K562 (cell line): ENCODE measurements around the gene MICAL2. TPM values are rescaled to one million over a fixed set of nuclear protein-coding genes. Genes with fewer than 3 reads are reported as not detected.
A peak's percentile ranks its signal among the peaks of the same experiment; 100 is the strongest.

Experiments used
- ATAC-seq: fragments of 200-7000 bp; cut with Tn5 transposase; 3 replicates; pipeline ENCODE4 v1.9.1; 2020; ENCODE audit warnings: moderate library complexity
- BruUV-seq: library from RNA; stranded (reverse); fragments of 400-500 nt; replicated peaks from 2 replicates; lab custom pipeline; 2021; lab: Mats Ljungman, UMichigan
- CTCF ChIA-PET: fragments of 300-600 bp; formaldehyde crosslinking; extraction: SDS; loops from one replicate; lab custom pipeline; 2021; ENCODE audit warnings: low intra/inter-chr PET ratio; lab: Yijun Ruan, JAX
- POLR2A ChIA-PET: fragments of 300-600, 350-650 bp; sonication (Branson Sonifier 250); formaldehyde crosslinking; extraction: SDS; loops from one replicate; lab custom pipeline; 2021; ENCODE audit warnings: antibody characterized with exemption, inconsistent platforms; lab: Yijun Ruan, JAX
- DNase-seq, 4 experiments: peaks; one replicate each; pipeline versions ENCODE4 v3.0.0 to v3.0.0-alpha.2; 2011 to 2018; ENCODE audit warnings: low spot score in 3 of 4, mixed read lengths in 3 of 4; ENCODE audit errors: extremely low read depth in 1 of 4
- FAIRE-seq: peaks from 2 replicates; lab custom pipeline; 2011; peaks lifted over from hg19 to GRCh38; lab: Jason Lieb, UNC
- H2AFZ ChIP-seq: 2 replicates; pipeline ENCODE4 v1.6.0; 2011; ENCODE audit warnings: low read depth, low read length, control low read depth, inconsistent platforms
- H3K27ac ChIP-seq: fragments of 200-600 bp; 3 replicates; pipeline ENCODE4 v1.8.0; 2011; ENCODE audit warnings: low read depth, mild to moderate bottlenecking, control low read depth, inconsistent platforms, low read length, moderate library complexity, mixed read lengths; ENCODE audit errors: extremely low read depth
- H3K27me3 ChIP-seq, 2 experiments: fragments of 300-600 bp in 1 of 2; 2 replicates in 1 of 2; 3 replicates in 1 of 2; pipeline versions ENCODE4 v1.6.0 to v1.8.0; 2011; ENCODE audit warnings: inconsistent platforms in 2 of 2, low read length in 2 of 2, mild to moderate bottlenecking in 1 of 2, mixed read lengths in 1 of 2, moderate library complexity in 1 of 2; ENCODE audit not compliant: control insufficient read depth in 2 of 2, insufficient read depth in 2 of 2
- H3K36me3 ChIP-seq: fragments of 300-600 bp; 3 replicates; pipeline ENCODE4 v1.8.0; 2011; ENCODE audit warnings: mild to moderate bottlenecking, low read length, inconsistent platforms; ENCODE audit not compliant: control insufficient read depth, insufficient read depth
- H3K4me1 ChIP-seq, 2 experiments: fragments of 200-600 bp in 1 of 2; replicated peaks in 1 of 2; 2 replicates in 1 of 2; 3 replicates in 1 of 2; pipeline versions ENCODE4 v1.5.1 to v1.8.0; 2011; ENCODE audit warnings: inconsistent platforms in 2 of 2, low read length in 2 of 2, mild to moderate bottlenecking in 1 of 2, mixed read lengths in 1 of 2, moderate library complexity in 1 of 2; ENCODE audit not compliant: control insufficient read depth in 2 of 2, insufficient read depth in 2 of 2
- H3K4me2 ChIP-seq: 2 replicates; pipeline ENCODE4 v1.6.1; 2011; ENCODE audit warnings: low read length, control low read depth, inconsistent platforms, mixed read lengths; ENCODE audit not compliant: insufficient read depth
- H3K4me3 ChIP-seq: fragments of 200-600 bp; sonication (generic), shearing (Covaris generic); 2 replicates; pipeline ENCODE4 v1.5.1; 2016; ENCODE audit warnings: control low read depth, inconsistent platforms
- H3K79me2 ChIP-seq: fragments of 200-600 bp; 3 replicates; pipeline ENCODE4 v1.8.0; 2011; ENCODE audit warnings: low read length, inconsistent platforms; ENCODE audit not compliant: control insufficient read depth, insufficient read depth
- H3K9ac ChIP-seq, 2 experiments: 2 replicates each; pipeline versions ENCODE4 v1.6.0 to v1.6.1; 2011; ENCODE audit warnings: low read depth in 2 of 2, low read length in 2 of 2, control low read depth in 1 of 2, inconsistent platforms in 1 of 2, mild to moderate bottlenecking in 1 of 2, mixed read lengths in 1 of 2; ENCODE audit not compliant: insufficient read depth in 1 of 2
- H3K9me1 ChIP-seq: one replicate; pipeline ENCODE4 v1.6.0; 2011; ENCODE audit warnings: inconsistent platforms, mild to moderate bottlenecking, low read length, moderate library complexity; ENCODE audit not compliant: control insufficient read depth, insufficient read depth
- H3K9me3 ChIP-seq: replicated peaks from 2 replicates; pipeline ENCODE4 v1.5.1; 2011; ENCODE audit warnings: low read depth, low read length, inconsistent platforms; ENCODE audit not compliant: control insufficient read depth, insufficient read depth
- H4K20me1 ChIP-seq: replicated peaks from 2 replicates; pipeline ENCODE4 v1.6.1; 2011; ENCODE audit warnings: low read length, inconsistent platforms, mixed read lengths; ENCODE audit not compliant: control insufficient read depth, insufficient read depth
- ARNT ChIP-seq, 2 experiments: fragments of 450-650 bp; IDR thresholded peaks; 2 replicates each; pipeline ENCODE4 v1.6.1; 2016; ENCODE audit warnings: mild to moderate bottlenecking in 1 of 2
- BRD9 ChIP-seq: fragments of 450-650 bp; IDR thresholded peaks from 2 replicates; pipeline ENCODE4 v1.6.1; 2018; ENCODE audit warnings: low read depth; ENCODE audit not compliant: partially characterized antibody
- CSDE1 ChIP-seq, 2 experiments: fragments of 450-650 bp; IDR thresholded peaks; 2 replicates each; pipeline ENCODE4 v1.6.1; 2016; ENCODE audit warnings: mild to moderate bottlenecking in 1 of 2
- GTF2E2 ChIP-seq: fragments of 200-800 bp; sonication (Bioruptor generic); IDR thresholded peaks from 2 replicates; pipeline ENCODE4 v1.6.1; 2016; ENCODE audit warnings: missing genetic modification characterization, missing compliant biosample characterization
- HSF4 ChIP-seq: fragments of 250-450 bp; sonication (Bioruptor Pico); IDR thresholded peaks from 2 replicates; pipeline ENCODE4 v2.1.2; 2022; ENCODE audit warnings: mild to moderate bottlenecking, moderate library complexity, borderline replicate concordance
- MAFG ChIP-seq: fragments of 450-650 bp; conservative IDR thresholded peaks from 2 replicates; pipeline ENCODE4 v1.6.1; 2016; ENCODE audit warnings: missing genetic modification characterization, missing compliant biosample characterization
- SMAD3 ChIP-seq: fragments of 450-650 bp; formaldehyde crosslinking; conservative IDR thresholded peaks from 2 replicates; pipeline ENCODE4 v1.4.0; 2020; ENCODE audit warnings: mild to moderate bottlenecking
- TAF7 ChIP-seq: fragments of 450-650 bp; IDR thresholded peaks from 2 replicates; pipeline ENCODE4 v1.6.1; 2016; ENCODE audit warnings: missing genetic modification characterization, missing compliant biosample characterization
- ZNF444 ChIP-seq: fragments of 250-450 bp; sonication (Bioruptor Pico); IDR thresholded peaks from 2 replicates; pipeline ENCODE4 v1.4.0; 2020; ENCODE audit warnings: mild to moderate bottlenecking, moderate library complexity
- ZNF445 ChIP-seq: fragments of 250-450 bp; sonication (Bioruptor Pico); IDR thresholded peaks from 2 replicates; pipeline ENCODE4 v1.4.0; 2020; ENCODE audit warnings: low read depth, mild to moderate bottlenecking, moderate library complexity
- WGBS: fragments of 100-300 bp; shearing (Covaris generic); methylation state at CpG from one replicate; pipeline ENCODE4 v1.1.6; 2016; ENCODE audit warnings: low coverage, mixed read lengths; ENCODE audit not compliant: insufficient coverage; ENCODE audit errors: missing lambda C conversion rate; 5-methylcytosine and 5-hydroxymethylcytosine counted together
- in situ Hi-C: fragments of 300-500 bp; cut with MboI; formaldehyde crosslinking; loops from 4 replicates; pipeline ENCODE4 v1.15.0; 2018; ENCODE audit warnings: inconsistent platforms, mixed read lengths
- intact Hi-C: fragments of 100-400 bp; cut with micrococcal nuclease; formaldehyde crosslinking; loops from 2 replicates; pipeline ENCODE4 v1.14.2; 2022
- polyA plus RNA-seq, 8 experiments: library from polyadenylated mRNA; depleted of rRNA in 4 of 8; stranded (reverse) in 5 of 8; unstranded in 3 of 8; fragments of >200 nt; fragmentation: Nextera tagmentation in 2 of 8; fragmentation: Illumina TruSeq in 1 of 8; extraction: Ambion mirVana in 2 of 8; extraction: Trizol in 1 of 8; gene quantifications; 2 replicates each; pipeline versions ENCODE4 v1.2.1 to v1.2.3, GENCODE V29; 2011 to 2014; ENCODE audit warnings: inconsistent platforms in 1 of 8, missing spikeins in 1 of 8
- total RNA-seq, 7 experiments: library from RNA; depleted of rRNA in 6 of 7; stranded (reverse); fragments of >200 nt in 6 of 7; fragmentation: Illumina TruSeq in 2 of 7; extraction: Trizol in 2 of 7; gene quantifications; 2 replicates each; pipeline versions ENCODE4 v1.2.1 to v1.2.3, GENCODE V29; 2011 to 2021; ENCODE audit warnings: low replicate concordance in 1 of 7
- TF ChIP-seq, protein P1 (sequence below): fragments of 250-450 bp; sonication (Bioruptor Pico); IDR thresholded peaks from 2 replicates; pipeline ENCODE4 v1.4.0; 2020; ENCODE audit warnings: mild to moderate bottlenecking, moderate library complexity
- TF ChIP-seq, protein P2 (sequence below), 2 experiments: fragments of 450-650 bp; formaldehyde crosslinking in 1 of 2; IDR thresholded peaks; 2 replicates each; pipeline versions ENCODE4 v1.4.0 to v1.6.1; 2014 to 2020; ENCODE audit warnings: mild to moderate bottlenecking in 2 of 2, borderline replicate concordance in 1 of 2, low read depth in 1 of 2
- TF ChIP-seq, protein P3 (sequence below): IDR thresholded peaks from 2 replicates; pipeline ENCODE4 v1.6.1; 2011; ENCODE audit not compliant: insufficient read length; ENCODE audit errors: extremely low read depth

The MICAL2 gene
- total and polyA plus RNA-seq, 9 of the 15 experiments (the other 6 are each of a cell fraction or from before 2014, with no cell fraction given) = 4.7 to 64.2 (median 33.6) TPM

DNA sequence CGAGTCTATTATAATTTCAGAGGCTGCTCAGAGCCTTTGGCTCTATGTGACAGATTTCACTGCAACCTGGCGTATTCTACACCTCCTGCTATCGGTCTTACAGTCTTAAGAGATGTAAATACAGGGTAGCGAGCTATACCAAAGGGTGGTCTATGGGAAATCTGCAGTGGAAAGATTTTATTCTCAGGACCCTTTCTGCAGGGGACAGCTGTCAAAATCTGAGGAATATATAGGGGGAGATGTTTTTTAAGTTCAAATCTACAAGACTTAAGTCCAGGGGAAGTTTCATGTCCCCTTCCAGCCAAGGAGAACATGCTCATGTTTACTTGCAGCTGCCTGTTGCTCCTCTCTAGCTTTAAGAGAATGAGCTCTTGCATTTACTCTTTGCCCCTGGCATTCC is 62.7 kb downstream of the MICAL2 start:
- in situ Hi-C loops = no loop called here
- Histone ChIP-seq H3K4me3 (no peak overlapping the region), H2AFZ (no peak overlapping the region), H3K27ac (peak overlapping the region; percentile 19; the same call in 1 of the 3 replicates), H3K4me1 (peaks cover 12 to 50% of the 10 kb centered on the region in 2 experiments), H4K20me1 (no peaks in the 10 kb centered on the region), H3K27me3 (no peaks in the 10 kb centered on the region), H3K79me2 (peaks cover 24% of the 10 kb centered on the region; the same call in 2 of the 3 replicates), H3K9ac (peak overlapping the region in 1 of 2 experiments; percentile 10; a peak in 1 of 4 replicates), H3K4me2 (no peak overlapping the region), H3K36me3 (peaks cover 5% of the 10 kb centered on the region), H3K9me1 (no peaks in the 10 kb centered on the region), H3K9me3 (no peaks in the 10 kb centered on the region)
- CTCF ChIA-PET = no interaction called here
- DNase-seq (no peak), FAIRE-seq (no peak), ATAC-seq (no peak)
- no TSS peak for BruUV-seq
- 59% methylated on average over 4 of the region's 4 CpGs for WGBS
- POLR2A ChIA-PET = interaction anchor here (1.0 to 2.5 kb wide), 5 partner anchors 10 to 16 kb away, joined by 5 to 8 read pairs (median 7); no protein-coding TSS in a partner anchor
- intact Hi-C loops = no loop called here
- TF ChIP-seq ARNT (IDR thresholded peaks at IDR 0.05) = no peak
- TF ChIP-seq GTF2E2 = no peak
- no peak for TF ChIP-seq CSDE1 (IDR thresholded peaks at IDR 0.05)
- TF ChIP-seq, protein P1, sequence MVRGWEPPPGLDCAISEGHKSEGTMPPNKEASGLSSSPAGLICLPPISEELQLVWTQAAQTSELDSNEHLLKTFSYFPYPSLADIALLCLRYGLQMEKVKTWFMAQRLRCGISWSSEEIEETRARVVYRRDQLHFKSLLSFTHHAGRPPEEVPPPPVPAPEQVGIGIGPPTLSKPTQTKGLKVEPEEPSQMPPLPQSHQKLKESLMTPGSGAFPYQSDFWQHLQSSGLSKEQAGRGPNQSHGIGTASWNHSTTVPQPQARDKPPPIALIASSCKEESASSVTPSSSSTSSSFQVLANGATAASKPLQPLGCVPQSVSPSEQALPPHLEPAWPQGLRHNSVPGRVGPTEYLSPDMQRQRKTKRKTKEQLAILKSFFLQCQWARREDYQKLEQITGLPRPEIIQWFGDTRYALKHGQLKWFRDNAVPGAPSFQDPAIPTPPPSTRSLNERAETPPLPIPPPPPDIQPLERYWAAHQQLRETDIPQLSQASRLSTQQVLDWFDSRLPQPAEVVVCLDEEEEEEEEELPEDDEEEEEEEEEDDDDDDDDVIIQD = no peak
- TF ChIP-seq, protein P2, sequence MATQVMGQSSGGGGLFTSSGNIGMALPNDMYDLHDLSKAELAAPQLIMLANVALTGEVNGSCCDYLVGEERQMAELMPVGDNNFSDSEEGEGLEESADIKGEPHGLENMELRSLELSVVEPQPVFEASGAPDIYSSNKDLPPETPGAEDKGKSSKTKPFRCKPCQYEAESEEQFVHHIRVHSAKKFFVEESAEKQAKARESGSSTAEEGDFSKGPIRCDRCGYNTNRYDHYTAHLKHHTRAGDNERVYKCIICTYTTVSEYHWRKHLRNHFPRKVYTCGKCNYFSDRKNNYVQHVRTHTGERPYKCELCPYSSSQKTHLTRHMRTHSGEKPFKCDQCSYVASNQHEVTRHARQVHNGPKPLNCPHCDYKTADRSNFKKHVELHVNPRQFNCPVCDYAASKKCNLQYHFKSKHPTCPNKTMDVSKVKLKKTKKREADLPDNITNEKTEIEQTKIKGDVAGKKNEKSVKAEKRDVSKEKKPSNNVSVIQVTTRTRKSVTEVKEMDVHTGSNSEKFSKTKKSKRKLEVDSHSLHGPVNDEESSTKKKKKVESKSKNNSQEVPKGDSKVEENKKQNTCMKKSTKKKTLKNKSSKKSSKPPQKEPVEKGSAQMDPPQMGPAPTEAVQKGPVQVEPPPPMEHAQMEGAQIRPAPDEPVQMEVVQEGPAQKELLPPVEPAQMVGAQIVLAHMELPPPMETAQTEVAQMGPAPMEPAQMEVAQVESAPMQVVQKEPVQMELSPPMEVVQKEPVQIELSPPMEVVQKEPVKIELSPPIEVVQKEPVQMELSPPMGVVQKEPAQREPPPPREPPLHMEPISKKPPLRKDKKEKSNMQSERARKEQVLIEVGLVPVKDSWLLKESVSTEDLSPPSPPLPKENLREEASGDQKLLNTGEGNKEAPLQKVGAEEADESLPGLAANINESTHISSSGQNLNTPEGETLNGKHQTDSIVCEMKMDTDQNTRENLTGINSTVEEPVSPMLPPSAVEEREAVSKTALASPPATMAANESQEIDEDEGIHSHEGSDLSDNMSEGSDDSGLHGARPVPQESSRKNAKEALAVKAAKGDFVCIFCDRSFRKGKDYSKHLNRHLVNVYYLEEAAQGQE (IDR thresholded peaks at IDR 0.05; ENCODE audit: borderline replicate concordance) = no peak
- TF ChIP-seq, protein P2 (CRISPR knock-in tag; IDR thresholded peaks at IDR 0.05; ENCODE audit: low read depth) = no peak
- no peak for TF ChIP-seq SMAD3 (CRISPR knock-in tag)
- TF ChIP-seq BRD9 = no peak
- TF ChIP-seq ZNF444 (CRISPR knock-in tag) = no peak
- no peak for TF ChIP-seq HSF4 (CRISPR knock-in tag)
- no peak for TF ChIP-seq ZNF445
- TF ChIP-seq MAFG = no peak
- no peak for TF ChIP-seq TAF7
- TF ChIP-seq, protein P3, sequence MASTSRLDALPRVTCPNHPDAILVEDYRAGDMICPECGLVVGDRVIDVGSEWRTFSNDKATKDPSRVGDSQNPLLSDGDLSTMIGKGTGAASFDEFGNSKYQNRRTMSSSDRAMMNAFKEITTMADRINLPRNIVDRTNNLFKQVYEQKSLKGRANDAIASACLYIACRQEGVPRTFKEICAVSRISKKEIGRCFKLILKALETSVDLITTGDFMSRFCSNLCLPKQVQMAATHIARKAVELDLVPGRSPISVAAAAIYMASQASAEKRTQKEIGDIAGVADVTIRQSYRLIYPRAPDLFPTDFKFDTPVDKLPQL = no peak
